Muscle of leg (tissue), 11 donors: Measurements from ENCODE around the gene FBXL16. TPM values are rescaled to one million over a fixed set of nuclear protein-coding genes. Genes with fewer than 3 reads are reported as not detected.

Source experiments
- DNase-seq: peaks from one replicate; pipeline ENCODE4 v3.0.0; 2013
- H3K27ac ChIP-seq: one replicate; pipeline ENCODE4 v1.5.1; 2013; ENCODE audit warnings: mild to moderate bottlenecking, low read length, control low read depth
- H3K27me3 ChIP-seq: one replicate; pipeline ENCODE4 v1.6.1; 2013; ENCODE audit warnings: low read length; ENCODE audit not compliant: control insufficient read depth, insufficient read depth
- H3K36me3 ChIP-seq: one replicate; pipeline ENCODE4 v1.6.1; 2013; ENCODE audit warnings: low read length; ENCODE audit not compliant: control insufficient read depth, insufficient read depth
- H3K4me1 ChIP-seq: one replicate; pipeline ENCODE4 v1.6.1; 2013; ENCODE audit warnings: low read length; ENCODE audit not compliant: control insufficient read depth, insufficient read depth
- H3K4me3 ChIP-seq: one replicate; pipeline ENCODE4 v1.5.1; 2013; ENCODE audit warnings: low read length, control low read depth
- H3K9me3 ChIP-seq: replicated peaks from 2 replicates; pipeline ENCODE4 v1.6.1; 2013; ENCODE audit warnings: low read depth, low read length; ENCODE audit not compliant: control insufficient read depth
- WGBS: methylation state at CpG from one replicate; pipeline ENCODE4 v1.1.5; 2013; ENCODE audit warnings: missing lambda C conversion rate; ENCODE audit not compliant: insufficient coverage; 5-methylcytosine and 5-hydroxymethylcytosine counted together
- polyA plus RNA-seq, 8 donors: library from polyadenylated mRNA; unstranded; fragments of 120-200 nt; gene quantifications; one replicate each; pipeline versions ENCODE4 v1.2.1 to v1.2.3, GENCODE V29; 2013; ENCODE audit warnings: inconsistent platforms in 1 of 8, low replicate concordance in 1 of 8; ENCODE audit not compliant: insufficient read length in 8 of 8, insufficient read depth in 1 of 8
- total RNA-seq: library from RNA; stranded (reverse); fragments of 120-200 nt; gene quantifications from one replicate; pipeline ENCODE4 v1.2.4, GENCODE V29; 2013

FBXL16 gene
- total and polyA plus RNA-seq, 9 donors = 0.18 to 0.87 (median 0.42) TPM; not detected in 1

GRCh38 chr16:728131-728889 is 22.7 kb upstream of the FBXL16 start:
- H3K4me3 ChIP-seq = no peak overlapping the region
- no peaks in the 10 kb centered on the region for H3K9me3 ChIP-seq
- peaks cover 40% of the 10 kb centered on the region for H3K27me3 ChIP-seq
- peak; percentile 64 for DNase-seq
- under 1% methylated on average over 78 of the region's 80 CpGs for WGBS
- H3K36me3 ChIP-seq = peaks cover 31% of the 10 kb centered on the region
- H3K27ac ChIP-seq = no peak overlapping the region
- H3K4me1 ChIP-seq = peaks cover 18% of the 10 kb centered on the region

- WGBS = under 1% methylated on average over 61 of the region's 61 CpGs
- no peak overlapping the region for H3K27ac ChIP-seq
- H3K27me3 ChIP-seq = peaks cover 40% of the 10 kb centered on the region
- peaks cover 23% of the 10 kb centered on the region for H3K36me3 ChIP-seq
- peaks cover 18% of the 10 kb centered on the region for H3K4me1 ChIP-seq
- peak overlapping the region; percentile 25 for H3K4me3 ChIP-seq
- H3K9me3 ChIP-seq = no peaks in the 10 kb centered on the region
- DNase-seq = no peak
Observed at GRCh38 chr16:727291-727977, 21.8 kb upstream of the FBXL16 start.

GRCh38 chr16:726438-727290 is 21.1 kb upstream of the FBXL16 start, which contains the start of the genes CCDC78 and HAGHL:
Gene CCDC78 (minus strand): TSS chr16:726443. CDS start chr16:726367, 76 bp downstream.
Gene HAGHL (plus strand): TSS chr16:727106. CDS start chr16:727510, 404 bp downstream.
- peak within 1 kb of the TSS; percentile 25 for H3K4me3 ChIP-seq
- H3K4me1 ChIP-seq = peaks cover 24% of the 10 kb centered on the region
- H3K9me3 ChIP-seq = no peaks in the 10 kb centered on the region
- peaks cover 40% of the 10 kb centered on the region for H3K27me3 ChIP-seq
- H3K27ac ChIP-seq = no peak within 1 kb of the TSS
- no peak for DNase-seq
- under 1% methylated on average over 66 of the region's 88 CpGs for WGBS
- H3K36me3 ChIP-seq = peaks cover 16% of the 10 kb centered on the region

GRCh38 chr16:726188-726437 is 20.5 kb upstream of the FBXL16 start:
- peaks cover 40% of the 10 kb centered on the region for H3K27me3 ChIP-seq

GRCh38 chr16:725463-726187 is 20.0 kb upstream of the FBXL16 start:
- H3K27me3 ChIP-seq = peaks cover 40% of the 10 kb centered on the region
- no peak overlapping the region for H3K4me3 ChIP-seq
- H3K9me3 ChIP-seq = no peaks in the 10 kb centered on the region
- no peak overlapping the region for H3K27ac ChIP-seq
- no peak for DNase-seq
- H3K36me3 ChIP-seq = peaks cover 7% of the 10 kb centered on the region
- 75% methylated on average over 20 of the region's 23 CpGs for WGBS
- H3K4me1 ChIP-seq = peaks cover 28% of the 10 kb centered on the region

More at GRCh38 chr16:726188-726437, 20.5 kb upstream of the FBXL16 start:
- no peak overlapping the region for H3K27ac ChIP-seq
- DNase-seq = no peak
- H3K9me3 ChIP-seq = no peaks in the 10 kb centered on the region
- WGBS = 16% methylated on average over 9 of the region's 9 CpGs
- H3K4me1 ChIP-seq = peaks cover 27% of the 10 kb centered on the region
- peaks cover 11% of the 10 kb centered on the region for H3K36me3 ChIP-seq
- no peak overlapping the region for H3K4me3 ChIP-seq

GRCh38 chr16:725041-725376 is 19.4 kb upstream of the FBXL16 start:
- DNase-seq = no peak
- no peak overlapping the region for H3K4me3 ChIP-seq
- H3K9me3 ChIP-seq = no peaks in the 10 kb centered on the region
- 81% methylated on average over 5 of the region's 7 CpGs for WGBS
- peaks cover under 1% of the 10 kb centered on the region for H3K36me3 ChIP-seq
- H3K4me1 ChIP-seq = peaks cover 34% of the 10 kb centered on the region
- H3K27ac ChIP-seq = no peak overlapping the region
- H3K27me3 ChIP-seq = peaks cover 40% of the 10 kb centered on the region

- Histone ChIP-seq H3K27me3 (peaks cover 38% of the 10 kb centered on the region), H3K9me3 (no peaks in the 10 kb centered on the region), H3K4me3 (no peak overlapping the region), H3K36me3 (no peaks in the 10 kb centered on the region), H3K27ac (no peak overlapping the region), H3K4me1 (peaks cover 40% of the 10 kb centered on the region)
- DNase-seq = no peak
- 51% methylated on average over 28 of the region's 29 CpGs for WGBS
Observed at GRCh38 chr16:724188-725040, 18.8 kb upstream of the FBXL16 start.

GRCh38 chr16:723695-724094 is 18.1 kb upstream of the FBXL16 start:
- Histone ChIP-seq H3K36me3 (no peaks in the 10 kb centered on the region), H3K27ac (no peak overlapping the region), H3K9me3 (no peaks in the 10 kb centered on the region), H3K27me3 (peaks cover 31% of the 10 kb centered on the region), H3K4me1 (peaks cover 47% of the 10 kb centered on the region), H3K4me3 (no peak overlapping the region)
- no peak for DNase-seq
- 60% methylated on average over 4 of the region's 9 CpGs for WGBS
